ENCODE results near the gene STX16.
A peak's percentile ranks its signal among the peaks of the same experiment; 100 is the strongest.
"Not testable (repeated sequence)": the region's sequence is repeated elsewhere in the genome, so short reads cannot be mapped to it uniquely, and the experiment has no call there.

STX16 gene

DNA sequence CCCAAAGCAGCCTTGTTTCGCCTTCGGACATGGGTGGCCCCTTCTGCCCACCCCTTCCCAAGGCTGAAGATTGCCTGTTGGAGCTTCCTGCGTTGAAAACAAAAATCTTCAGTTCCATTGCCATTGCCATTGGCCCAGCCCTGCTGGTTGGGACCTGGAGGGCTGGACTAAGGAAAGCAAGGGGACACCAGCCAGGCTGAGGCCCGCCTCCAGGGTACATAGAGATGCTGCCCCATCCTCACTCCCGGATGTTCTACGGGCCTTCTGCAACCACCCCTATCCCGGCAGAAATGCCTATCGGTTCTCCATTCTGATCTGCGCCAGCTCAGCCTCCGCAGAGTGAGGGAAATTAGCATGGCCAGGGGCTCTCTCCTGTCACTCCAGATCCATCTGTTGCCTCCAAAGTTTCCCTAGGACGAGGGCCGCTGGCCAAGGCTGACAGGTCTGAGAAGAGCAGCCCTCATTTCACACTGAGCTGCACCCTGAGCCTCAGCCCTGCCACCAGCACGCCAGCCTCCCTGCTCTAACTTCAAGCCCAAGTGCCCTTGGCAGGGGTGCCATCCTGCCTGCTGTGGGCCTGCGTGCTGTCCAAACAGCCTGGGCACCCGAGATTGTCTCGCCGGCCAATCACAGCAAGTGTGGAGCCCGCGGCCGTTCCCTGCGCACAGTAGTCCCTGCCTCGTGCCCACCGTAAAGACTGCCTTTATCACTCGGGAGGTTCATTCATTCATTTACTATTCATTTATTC lies 13.4 kb upstream of the STX16 start:
- no peak for DNase-seq

DNA sequence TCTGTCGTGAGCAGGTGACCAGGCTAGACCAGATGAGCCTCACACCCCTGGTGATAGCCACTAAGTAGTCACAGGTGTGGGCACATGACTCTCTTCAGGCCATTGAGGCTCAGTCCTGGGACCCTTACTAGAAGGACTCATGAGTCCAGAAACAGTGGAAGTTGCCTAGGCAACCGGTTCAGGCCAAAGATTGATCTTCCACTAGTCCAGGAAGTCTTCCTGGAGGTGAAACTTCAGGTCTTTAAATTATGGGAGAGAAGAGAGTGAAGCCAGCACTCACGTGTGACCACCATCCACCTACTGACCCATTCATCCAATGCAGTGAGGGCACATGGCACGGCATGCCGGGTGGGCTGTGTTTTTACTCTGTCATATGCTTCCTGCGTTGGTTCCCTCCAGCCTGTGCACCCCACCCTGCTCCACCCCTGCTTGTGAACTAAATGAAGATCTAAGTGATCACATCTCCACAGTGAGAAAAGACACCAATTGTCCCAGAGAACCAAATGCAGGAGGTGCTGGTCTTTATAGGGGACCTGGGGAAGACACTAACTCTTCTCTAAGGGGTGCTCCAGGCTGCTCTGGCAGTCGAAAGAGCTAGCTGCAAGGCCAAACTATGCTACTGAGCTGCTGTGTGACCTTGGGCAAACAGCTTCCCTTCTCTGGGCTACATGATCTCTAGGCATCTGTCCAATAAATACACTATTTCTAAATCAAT lies 12.5 kb upstream of the STX16 start:
- no peak for DNase-seq

DNA sequence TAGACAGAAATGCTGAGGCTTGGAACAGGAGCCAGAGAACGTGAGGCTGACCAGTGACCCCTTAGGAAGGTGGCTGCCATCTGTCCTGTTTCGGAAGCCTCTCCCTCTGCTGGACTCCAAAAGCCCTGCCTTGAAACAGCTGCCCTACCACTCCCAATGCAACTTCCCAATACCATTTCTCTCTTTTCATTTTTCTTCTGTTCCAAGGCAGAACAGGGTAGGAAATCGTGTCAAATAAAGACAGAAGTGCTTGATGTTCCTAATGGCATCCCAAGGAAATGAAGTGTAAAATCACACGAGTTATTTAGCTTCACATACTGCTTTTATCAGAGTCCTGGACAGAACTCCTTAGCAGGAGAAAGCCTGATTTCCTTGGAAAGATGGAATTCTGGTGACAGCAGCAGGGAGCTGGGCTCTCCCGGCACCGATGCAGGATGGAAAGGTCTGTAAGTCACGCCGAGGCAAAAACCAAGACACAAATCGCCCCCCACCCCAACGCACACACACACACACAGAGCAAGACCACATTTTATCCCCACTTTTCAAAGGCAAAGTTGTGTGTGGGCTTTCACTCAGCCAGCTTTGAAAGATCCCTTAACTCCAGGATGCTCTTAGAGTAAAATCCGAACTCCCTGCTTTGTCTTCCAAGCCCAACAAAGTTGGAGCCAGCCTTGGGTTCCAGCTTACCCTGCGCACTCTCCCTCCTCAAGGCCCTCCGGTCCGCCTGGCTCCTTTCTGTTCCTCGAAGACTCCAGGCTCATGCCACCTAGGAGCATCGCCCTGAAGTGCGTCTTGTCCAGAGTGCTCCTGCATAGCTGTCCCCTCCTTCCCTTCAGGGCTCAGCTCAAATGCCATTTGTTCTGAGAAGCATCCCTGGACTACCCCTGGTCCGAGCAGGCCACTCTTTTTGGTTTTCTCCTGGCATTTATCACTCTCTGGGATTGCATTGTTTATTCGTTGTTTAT lies 11.6 kb upstream of the STX16 start:
- no peak for DNase-seq

DNA sequence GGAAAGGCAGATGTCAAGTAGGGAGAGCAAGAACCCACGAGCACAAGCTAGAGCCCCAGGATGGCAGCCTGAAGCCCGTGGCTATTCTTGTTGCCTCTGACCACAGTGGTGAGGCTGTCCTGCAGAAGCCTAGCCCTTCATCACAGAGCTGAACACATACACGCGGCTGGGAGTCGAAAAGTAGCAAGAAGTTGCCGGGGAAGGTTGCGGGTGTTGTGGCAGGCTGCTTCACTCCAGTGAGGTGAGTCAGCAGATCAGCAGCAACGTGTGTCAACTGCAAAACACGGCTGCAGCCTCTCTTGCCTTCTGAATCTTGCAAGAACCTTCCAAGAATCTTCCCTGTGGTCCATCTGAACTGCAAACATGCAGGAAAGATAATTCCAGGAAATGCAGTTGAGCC lies 10.6 kb upstream of the STX16 start:
- DNase-seq: no peak

DNA sequence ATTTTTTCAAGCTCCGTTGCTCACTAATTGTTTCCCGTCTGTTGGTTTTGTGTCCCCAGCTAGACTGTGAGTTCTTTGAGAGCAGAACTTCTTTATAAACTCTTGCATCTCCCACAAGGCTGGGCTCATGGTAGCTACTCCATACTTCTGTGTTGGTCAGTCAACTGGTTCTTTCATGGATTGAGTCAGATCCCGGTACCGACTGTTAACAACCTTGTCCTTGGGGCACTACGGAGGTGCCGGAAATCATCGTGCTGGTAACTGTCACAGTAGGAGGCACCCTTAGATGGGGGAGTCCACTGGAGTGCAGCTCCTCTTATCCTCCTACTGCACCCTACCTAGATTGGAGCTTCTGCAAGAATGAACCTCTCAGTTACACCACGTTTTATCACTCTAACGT lies 8.6 kb upstream of the STX16 start:
- DNase-seq: no peak

DNA sequence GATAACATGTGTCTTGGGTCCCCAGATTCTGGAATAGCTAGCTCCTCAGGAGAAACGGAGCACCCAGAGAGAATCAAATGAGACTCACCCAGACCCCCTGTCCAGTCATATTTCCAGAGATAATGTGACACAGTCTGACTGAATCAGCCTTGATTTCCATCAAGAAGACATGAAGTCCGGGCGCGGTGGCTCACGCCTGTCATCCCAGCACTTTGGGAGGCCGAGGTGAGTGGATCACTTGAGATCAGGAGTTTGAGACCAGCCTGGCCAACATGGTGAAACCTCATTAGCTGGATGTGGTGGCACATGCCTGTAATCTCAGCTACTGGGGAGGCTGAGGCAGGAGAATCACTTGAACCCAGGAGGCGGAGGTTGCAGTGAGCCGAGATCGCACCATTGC lies 8.2 kb upstream of the STX16 start:
- DNase-seq: not testable (repeated sequence)

DNA sequence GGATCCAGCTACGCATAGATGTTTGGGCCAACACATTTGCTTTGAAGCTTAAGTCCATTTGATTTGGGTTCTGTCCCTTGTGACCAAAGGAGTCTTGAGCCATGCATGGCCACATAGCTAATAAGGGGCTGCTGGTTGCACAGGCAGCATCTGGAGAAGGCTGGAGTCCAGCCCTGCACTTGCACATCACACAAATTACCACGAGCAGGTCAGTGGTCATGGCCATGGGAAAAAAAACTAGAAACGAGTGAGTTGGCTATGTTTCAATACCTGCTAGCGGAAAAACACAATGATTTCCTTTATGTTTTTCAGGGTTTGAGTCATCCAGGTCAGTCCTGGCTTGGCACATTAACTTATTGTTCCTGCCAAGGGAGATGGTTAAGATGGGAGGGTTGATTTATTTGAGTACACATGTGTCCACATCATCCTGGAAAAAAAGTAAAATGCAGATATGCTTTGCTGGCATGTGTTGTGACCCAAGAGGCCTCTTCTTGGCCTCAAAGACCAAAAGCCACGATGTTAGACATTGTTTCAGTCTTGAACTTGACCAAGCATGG lies 5.6 kb upstream of the STX16 start:
- no peak for DNase-seq

DNA sequence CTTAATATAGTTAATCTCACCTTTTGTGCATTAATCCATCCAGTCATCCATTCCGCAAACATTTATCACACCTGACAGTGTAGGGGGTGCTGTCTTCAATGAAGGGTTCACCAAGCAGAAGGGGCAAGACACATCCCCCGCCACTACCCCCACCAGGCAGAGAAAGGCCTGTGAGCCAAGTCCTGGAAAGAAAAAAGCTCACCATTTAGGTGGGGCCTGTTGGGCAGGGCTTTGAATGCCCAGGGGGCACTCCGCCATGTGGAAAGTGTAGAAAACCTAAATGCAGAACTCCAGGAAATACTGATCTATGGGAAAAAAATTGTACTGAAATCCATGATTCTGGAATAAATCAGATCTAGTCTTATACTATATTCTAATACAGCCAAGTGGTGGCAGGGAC lies 4.8 kb upstream of the STX16 start:
- DNase-seq: no peak

DNA sequence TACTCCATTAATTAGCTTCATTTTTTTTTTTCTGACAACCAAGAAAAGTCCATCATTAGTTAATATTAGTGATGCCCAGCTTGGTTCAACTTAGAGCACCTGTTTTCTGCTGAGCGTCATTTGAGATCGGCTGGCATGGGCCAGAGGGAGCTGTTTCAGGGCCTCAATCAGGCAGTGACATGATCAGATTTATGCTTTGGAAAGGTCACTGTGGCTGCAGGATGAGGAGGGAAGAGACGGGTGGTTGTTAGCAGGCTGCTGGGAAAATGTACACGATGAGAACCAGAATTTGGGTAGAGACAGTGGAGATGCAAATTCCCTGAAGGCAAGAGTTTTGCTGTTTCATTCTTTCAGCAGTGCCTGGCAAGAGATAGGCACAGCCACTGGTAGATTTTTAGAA lies 4.4 kb upstream of the STX16 start:
- no peak for DNase-seq

DNA sequence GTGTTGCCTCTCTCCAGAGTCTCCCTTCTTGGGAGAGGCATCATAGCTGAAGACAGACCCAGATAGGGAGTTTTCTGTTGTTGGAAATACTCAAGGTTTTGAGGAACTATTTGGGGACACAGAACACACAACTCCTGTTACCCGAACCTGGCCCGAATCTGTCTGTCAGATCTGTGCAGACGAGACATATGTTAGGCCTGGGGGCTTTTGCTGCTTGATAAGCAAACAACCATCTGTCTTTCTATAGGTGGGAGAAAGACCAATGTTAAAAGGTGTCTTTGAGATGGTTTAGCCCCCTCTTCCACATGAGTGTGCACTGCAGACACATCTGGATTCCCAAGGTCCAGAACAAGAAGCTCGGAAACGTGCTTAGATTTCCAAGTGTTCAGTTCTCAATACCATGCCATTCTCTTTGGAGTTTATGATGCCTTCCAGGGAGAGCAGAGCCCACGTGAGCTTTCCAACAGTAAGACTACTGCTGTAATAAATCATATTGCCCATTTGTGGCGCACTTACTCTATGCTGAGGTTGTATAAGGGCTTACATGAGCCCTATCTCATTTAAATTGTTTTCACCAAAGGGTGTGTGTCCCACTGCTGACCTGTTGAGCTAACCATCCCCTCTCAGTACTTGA lies 3.8 kb upstream of the STX16 start:
- no peak for DNase-seq

DNA sequence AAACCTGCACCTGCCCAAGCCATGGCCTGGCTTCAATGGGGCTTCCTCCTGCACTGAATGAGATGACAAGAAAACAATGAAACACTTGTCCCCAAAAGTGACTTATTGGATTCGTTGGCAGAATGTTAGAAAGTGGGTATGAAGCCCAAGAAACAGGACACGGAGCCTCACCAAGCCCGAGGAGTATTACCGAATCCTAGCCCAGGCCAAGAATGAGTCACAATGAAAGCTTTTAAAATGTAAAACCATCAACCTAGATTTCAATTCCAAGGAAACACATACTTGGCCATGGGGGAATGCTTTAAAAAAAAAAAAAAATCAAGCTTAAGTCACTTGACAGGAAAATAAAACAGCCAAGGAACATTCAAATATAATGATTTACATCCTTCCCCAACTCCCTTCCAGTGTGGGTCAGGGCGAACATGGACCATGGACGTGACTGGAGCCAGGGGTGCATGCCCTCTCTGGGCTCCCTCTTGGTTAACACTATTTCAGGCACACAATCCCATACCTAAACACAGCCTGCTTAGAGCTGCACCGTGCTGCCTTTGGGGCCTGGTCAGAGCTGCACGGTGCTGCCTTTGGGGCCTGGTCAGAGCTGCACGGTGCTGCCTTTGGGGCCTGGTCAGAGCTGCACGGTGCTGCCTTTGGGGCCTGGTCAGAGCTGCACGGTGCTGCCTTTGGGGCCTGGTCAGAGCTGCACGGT lies 3.1 kb upstream of the STX16 start:
- DNase-seq: no peak

DNA sequence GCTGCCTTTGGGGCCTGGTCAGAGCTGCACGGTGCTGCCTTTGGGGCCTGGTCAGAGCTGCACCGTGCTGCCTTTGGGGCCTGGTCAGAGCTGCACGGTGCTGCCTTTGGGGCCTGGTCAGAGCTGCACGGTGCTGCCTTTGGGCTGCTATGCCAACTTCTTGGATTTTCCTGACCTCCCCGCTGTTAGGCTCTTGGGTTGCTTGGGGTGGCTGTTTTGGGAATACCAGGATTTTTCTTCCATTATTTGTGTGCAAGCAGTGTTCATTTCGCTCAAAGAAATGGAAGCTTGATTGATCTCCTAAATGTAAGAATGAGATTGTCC lies 2.6 kb upstream of the STX16 start:
- DNase-seq: not testable (repeated sequence)

DNA sequence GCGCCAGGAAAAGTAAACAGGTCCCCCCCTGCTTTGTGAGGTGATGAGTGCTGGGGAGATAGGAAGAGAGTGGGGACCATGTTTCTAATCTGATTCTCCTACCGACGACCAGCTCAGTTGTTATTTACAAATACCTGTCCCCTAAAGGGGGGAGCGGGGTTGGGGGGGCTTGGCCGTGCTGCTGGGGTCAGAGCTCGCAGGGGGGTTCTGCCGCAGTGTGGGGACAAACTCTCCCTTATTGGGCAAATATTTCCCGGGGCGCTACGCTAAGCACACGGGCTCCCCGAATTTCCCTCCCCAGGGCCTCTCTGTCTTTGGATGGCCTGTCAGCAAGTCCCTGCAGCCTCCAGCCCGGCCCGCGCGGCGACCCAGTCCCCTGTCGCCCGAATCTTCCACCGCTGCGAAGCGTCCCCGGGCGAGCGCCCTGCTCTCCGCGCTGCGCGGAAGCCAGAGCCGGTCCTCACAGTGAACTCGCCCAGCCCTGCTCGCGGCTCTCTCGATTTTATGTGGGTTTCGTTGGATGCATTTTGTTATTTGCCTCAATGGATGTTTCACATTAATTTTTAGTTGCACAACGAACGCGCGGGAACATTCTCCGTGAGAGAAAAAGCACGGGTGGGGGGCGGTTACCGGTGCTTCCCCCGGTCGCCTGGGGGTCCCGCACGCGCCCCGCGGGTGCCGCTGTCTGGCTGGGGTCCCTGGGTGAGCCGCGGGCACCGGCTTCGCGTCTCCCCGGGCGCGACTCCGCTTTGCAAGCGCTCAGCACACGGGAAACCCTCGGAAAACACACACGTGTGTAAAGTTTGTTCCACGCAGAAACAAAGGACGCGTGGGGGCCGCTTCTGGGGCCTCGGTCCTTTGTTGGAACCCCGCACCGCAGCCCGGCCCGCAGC lies 1.5 kb upstream of the STX16 start:
- DNase-seq: peak; percentile 32

DNA sequence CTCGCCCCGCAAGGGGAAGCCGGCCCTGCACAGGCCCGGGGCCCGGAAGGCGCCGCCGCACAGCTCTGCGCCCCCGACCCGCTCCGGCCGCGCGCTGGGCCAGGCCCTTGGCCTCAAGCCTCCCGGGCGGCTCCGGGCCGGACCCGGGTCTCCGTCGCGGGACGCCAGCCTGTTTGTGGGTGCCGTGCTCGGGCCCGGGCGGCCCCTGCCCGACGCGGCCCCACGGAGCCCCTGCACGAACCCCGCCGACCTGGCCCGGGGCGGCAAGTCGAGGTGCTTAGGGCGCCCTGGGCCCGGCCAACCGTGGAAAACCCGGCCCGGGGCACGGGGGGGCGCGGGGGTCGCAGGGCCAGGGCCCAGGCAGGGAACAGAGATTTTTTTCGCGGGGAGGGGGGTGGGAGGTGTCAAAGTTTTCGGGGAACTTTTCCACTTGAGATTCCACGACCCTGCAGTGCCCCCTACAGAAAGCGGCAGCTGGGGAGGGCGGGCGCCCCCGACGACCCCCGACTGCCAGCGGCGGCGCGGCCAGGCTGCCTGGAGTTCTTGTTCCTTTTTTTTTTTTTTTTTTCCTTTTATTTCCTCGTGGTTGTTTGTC lies 805 bp upstream of the STX16 start:
- peak; percentile 47 for DNase-seq

DNA sequence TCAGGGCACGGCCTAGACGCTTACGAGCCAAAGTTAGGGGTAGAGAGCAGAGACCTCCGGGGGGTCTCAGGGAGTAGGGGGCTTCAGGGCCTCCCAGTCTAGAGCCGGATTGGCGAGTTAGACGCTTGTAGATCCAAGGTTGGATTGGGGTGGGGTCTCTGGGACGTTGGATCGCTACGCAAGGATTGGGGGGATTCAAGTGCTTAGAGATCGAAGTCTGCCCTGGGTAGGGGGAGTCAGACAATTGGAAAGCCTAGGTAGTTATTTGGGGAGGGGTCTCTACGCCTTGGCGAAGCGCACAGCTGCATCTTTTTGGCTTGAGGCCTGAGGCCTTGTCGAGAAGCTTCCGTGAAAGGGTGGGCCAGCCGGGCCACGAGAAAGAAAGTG lies 469 bp downstream of the STX16 start:
- DNase-seq: no peak

DNA sequence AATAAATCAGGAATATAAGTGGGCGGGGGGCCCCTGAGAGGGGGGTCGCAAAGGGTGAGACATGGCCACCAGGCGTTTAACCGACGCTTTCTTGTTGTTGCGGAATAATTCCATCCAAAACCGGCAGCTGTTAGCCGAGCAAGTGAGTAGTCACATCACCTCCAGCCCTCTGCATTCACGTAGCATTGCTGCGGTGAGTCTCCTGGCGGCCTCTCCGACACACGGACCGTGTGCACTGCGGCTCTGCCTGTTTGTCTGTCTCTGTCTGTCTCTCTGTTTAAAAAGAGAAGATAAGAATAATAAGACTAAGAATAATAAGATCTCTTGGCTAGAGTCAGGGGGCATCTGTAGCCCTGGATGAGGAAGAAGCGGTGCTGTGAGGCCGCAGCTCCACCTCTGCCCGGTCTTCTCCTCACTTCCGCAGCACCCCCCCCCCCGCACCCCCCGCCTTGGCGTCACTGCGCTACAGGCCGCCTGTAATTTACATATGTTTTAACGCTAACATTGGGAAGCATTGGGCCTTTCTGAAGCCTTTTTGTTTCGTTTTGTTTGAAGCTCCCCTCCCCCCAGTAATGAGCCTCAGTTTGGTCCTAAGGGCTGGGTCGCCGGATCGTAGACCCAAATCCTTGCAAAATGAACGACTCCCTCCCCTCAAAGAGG lies 993 bp downstream of the STX16 start:
- peak; percentile 59 for DNase-seq

DNA sequence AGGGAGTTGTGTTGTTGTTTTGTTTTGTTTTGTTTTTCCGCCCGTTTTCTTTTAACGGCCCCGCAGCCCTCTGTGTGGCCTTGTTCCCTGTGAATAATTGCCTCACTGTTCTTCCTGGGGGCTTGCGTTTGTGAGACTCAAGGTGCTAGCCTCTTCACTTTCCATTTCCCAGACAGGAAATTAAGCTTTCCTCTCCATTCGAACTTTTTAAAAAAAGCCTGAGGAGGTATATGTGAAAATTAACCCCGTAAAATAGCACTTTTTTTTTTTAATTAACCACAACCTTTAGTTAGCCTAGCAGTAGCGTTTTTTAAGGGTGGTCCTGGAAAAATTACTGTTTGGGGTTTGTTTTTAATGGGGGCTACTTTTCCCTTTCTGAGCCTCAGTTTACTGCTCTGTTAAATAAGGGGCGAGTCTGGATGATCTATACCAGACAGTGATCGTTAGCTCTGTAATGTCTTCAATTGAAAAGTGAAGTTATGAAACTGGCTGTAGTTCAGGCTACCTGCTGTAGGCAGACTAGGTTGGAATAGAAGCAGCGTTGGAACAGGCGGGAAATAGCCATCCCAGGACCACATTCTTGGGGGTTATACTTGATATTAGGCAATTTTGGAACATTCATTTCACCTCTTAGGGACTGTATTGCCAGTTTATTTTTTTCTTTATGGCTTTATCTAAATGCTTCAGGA lies 1.7 kb downstream of the STX16 start:
- DNase-seq: no peak

DNA sequence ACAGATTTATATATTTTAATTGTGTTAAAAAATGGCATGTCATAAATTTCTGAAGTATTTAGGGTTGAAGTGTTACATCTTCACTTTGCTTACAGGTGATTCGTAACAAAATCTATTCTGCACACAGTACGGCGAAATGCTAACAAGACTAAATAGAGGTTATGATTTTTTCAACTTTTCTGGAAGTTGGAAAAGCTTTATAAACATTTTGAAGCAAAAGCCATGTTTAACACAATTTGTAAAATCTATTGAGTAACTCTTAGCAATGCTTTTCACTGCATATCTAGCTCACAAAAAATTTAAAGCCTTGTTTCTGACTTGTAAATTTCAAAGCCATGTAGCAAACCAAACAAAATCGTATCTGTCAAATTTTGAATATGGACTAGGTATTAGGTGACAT lies 3.3 kb downstream of the STX16 start:
- no peak for DNase-seq

DNA sequence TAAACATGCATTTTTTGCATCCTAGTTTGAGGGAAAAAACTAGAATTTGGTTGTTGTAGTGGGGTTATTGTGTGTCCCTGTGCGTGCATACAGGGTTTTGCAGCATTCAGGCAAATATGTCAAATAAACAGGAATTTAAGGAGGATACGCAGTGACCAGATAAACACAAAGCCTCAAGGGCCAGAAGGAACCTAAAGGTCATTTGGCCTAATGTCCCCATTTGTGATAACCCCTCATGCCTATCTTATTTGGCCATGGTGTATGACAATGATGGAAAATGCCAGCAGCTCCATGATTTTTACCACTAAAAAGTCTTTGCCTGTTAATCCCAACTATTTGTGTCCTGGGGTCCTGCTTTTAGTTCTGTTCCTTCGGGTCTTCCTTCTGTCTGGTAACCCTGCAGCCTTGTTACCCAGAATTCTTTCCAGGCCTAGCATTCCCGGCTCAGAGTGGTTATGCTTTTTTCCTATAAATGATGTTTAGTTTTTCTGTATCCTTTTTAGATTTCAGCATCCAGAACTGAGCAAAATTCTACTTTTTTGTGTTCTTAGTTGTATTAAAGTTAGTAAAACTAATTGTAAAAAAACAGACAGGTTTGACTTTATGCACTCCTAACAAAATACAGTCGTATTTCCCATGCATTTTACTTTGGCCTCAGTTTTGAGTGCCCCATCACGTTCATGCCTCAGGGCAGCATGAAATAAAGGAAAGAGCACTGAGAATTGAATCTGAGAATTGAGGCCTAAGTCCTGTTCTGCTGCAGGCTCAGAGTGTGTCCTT lies 4.4 kb downstream of the STX16 start:
- no peak for DNase-seq
